NCI-H460 (cell line): Measurements from ENCODE around the gene SERPING1. TPM values are rescaled to one million over a fixed set of nuclear protein-coding genes. Genes with fewer than 3 reads are reported as not detected.

Source experiments
- DNase-seq: peaks from one replicate; pipeline ENCODE4 v3.0.0-alpha.2; 2016; ENCODE audit warnings: low read depth; ENCODE audit errors: extremely low read depth
- total RNA-seq: library from RNA; depleted of rRNA; stranded (reverse); fragments of >200 nt; shearing (Covaris generic); gene quantifications from 2 replicates; pipeline ENCODE4 v1.2.3, GENCODE V29; 2014

Gene SERPING1
- total RNA-seq, 1 experiment from 2014 or later, result not detected

GRCh38 chr11:57635246-57635645 lies 37.8 kb downstream of the SERPING1 start:
- no peak for DNase-seq

- DNase-seq, result no peak
These were observed 40.1 kb downstream of the SERPING1 start for GRCh38 chr11:57637626-57638004.

- DNase-seq, result peak; percentile 81
These were observed 40.7 kb downstream of the SERPING1 start for GRCh38 chr11:57638005-57638781.

GRCh38 chr11:57638811-57639320 lies 41.4 kb downstream of the SERPING1 start:
- DNase-seq, result no peak

GRCh38 chr11:57639321-57640067 lies 42.0 kb downstream of the SERPING1 start:
- no peak for DNase-seq

GRCh38 chr11:57640068-57640800 lies 42.7 kb downstream of the SERPING1 start:
- no peak for DNase-seq

- DNase-seq, result peak; percentile 21
These were observed 43.7 kb downstream of the SERPING1 start for GRCh38 chr11:57641011-57641807.

GRCh38 chr11:57643802-57644201 lies 46.3 kb downstream of the SERPING1 start:
- DNase-seq, result no peak

- DNase-seq, result peak; percentile 62
These were observed 47.5 kb downstream of the SERPING1 start for GRCh38 chr11:57644748-57645688.

GRCh38 chr11:57645689-57646085 lies 48.2 kb downstream of the SERPING1 start:
- DNase-seq, result no peak

- no peak for DNase-seq
These were observed 48.8 kb downstream of the SERPING1 start for GRCh38 chr11:57646194-57646798.

- DNase-seq, result no peak
These were observed 49.4 kb downstream of the SERPING1 start for GRCh38 chr11:57646799-57647303.

- DNase-seq, result no peak
These were observed 49.9 kb downstream of the SERPING1 start for GRCh38 chr11:57647372-57647771.

- no peak for DNase-seq
These were observed 50.7 kb downstream of the SERPING1 start for GRCh38 chr11:57647960-57648800.

- DNase-seq, result no peak
These were observed 51.6 kb downstream of the SERPING1 start for GRCh38 chr11:57648801-57649735.
